PFSK-1 (cell line): ENCODE results near the gene MBD5.

Experiments
- FOXP2 ChIP-seq: optimal IDR thresholded peaks from 2 replicates; pipeline ENCODE3; 2011; ENCODE audit warnings: borderline replicate concordance, control low read depth, inconsistent platforms; ENCODE audit not compliant: insufficient read depth; ENCODE audit errors: extremely low read length, extremely low read depth
- POLR2AphosphoS5 ChIP-seq: IDR thresholded peaks from 2 replicates; pipeline ENCODE4 v1.6.1; 2012; ENCODE audit warnings: low read depth, mild to moderate bottlenecking, control low read depth, low read length, moderate library complexity
- REST ChIP-seq, 2 experiments: IDR thresholded peaks; 2 replicates each; pipeline versions ENCODE4 v1.6.1 to v1.8.0; 2011 to 2012; ENCODE audit warnings: low read depth in 2 of 2, low read length in 2 of 2, control low read depth in 1 of 2, inconsistent platforms in 1 of 2, mild to moderate bottlenecking in 1 of 2, moderate library complexity in 1 of 2; ENCODE audit not compliant: insufficient read depth in 1 of 2
- SIN3A ChIP-seq: IDR thresholded peaks from 2 replicates; pipeline ENCODE4 v1.6.1; 2012; ENCODE audit warnings: mild to moderate bottlenecking, low read length, moderate library complexity, borderline replicate concordance; ENCODE audit not compliant: insufficient read depth
- TAF1 ChIP-seq: IDR thresholded peaks from 2 replicates; pipeline ENCODE4 v1.6.1; 2012; ENCODE audit warnings: low read length, control low read depth, borderline replicate concordance; ENCODE audit not compliant: insufficient read depth

Gene MBD5

GRCh38 chr2:148298196-148298595, 277.3 kb downstream of the MBD5 start:
- TF ChIP-seq POLR2AphosphoS5, result no peak

GRCh38 chr2:148299616-148300015, 278.7 kb downstream of the MBD5 start:
- TF ChIP-seq TAF1, result no peak
- TF ChIP-seq SIN3A, result no peak
- no peak for TF ChIP-seq FOXP2
- no peak for TF ChIP-seq POLR2AphosphoS5
- TF ChIP-seq REST (IDR thresholded peaks at IDR 0.05; ENCODE audit: insufficient read depth in 1 of 2, low read depth in 2 of 2, low read length in 2 of 2), result no peak

GRCh38 chr2:148300544-148300943, 279.7 kb downstream of the MBD5 start:
- TF ChIP-seq POLR2AphosphoS5 (no peak), TAF1 (no peak), REST (IDR thresholded peaks at IDR 0.05; ENCODE audit: insufficient read depth in 1 of 2, low read depth in 2 of 2, low read length in 2 of 2) (no peak), SIN3A (no peak), FOXP2 (no peak)

- TF ChIP-seq SIN3A, result no peak
- no peak for TF ChIP-seq FOXP2
- no peak for TF ChIP-seq TAF1
- no peak for TF ChIP-seq REST (IDR thresholded peaks at IDR 0.05; ENCODE audit: insufficient read depth in 1 of 2, low read depth in 2 of 2, low read length in 2 of 2)
- no peak for TF ChIP-seq POLR2AphosphoS5
Observed at GRCh38 chr2:148301362-148301761, 280.5 kb downstream of the MBD5 start.

GRCh38 chr2:148302526-148302925, 281.6 kb downstream of the MBD5 start:
- no peak for TF ChIP-seq TAF1
- TF ChIP-seq SIN3A, result no peak
- no peak for TF ChIP-seq REST (IDR thresholded peaks at IDR 0.05; ENCODE audit: insufficient read depth in 1 of 2, low read depth in 2 of 2, low read length in 2 of 2)
- TF ChIP-seq POLR2AphosphoS5, result no peak
- no peak for TF ChIP-seq FOXP2
